SK-N-SH treated with all-trans-retinoic acid at 6 μM for 48 hours (cell line): ENCODE measurements around the gene ADGRA3.

Source experiments
- ATAC-seq: fragments of 200-7000 bp; cut with Tn5 transposase; 3 replicates; pipeline ENCODE4 v1.9.1; 2020; ENCODE audit warnings: mild to moderate bottlenecking, moderate library complexity
- ARNTL ChIP-seq: fragments of 450-650 bp; formaldehyde crosslinking; IDR thresholded peaks from 2 replicates; pipeline ENCODE4 v1.5.0; 2020; ENCODE audit warnings: low read depth, mild to moderate bottlenecking, moderate library complexity, borderline replicate concordance
- BACH2 ChIP-seq: fragments of 250-450 bp; sonication (Bioruptor Pico); IDR thresholded peaks from 2 replicates; pipeline ENCODE4 v1.9.0; 2021; ENCODE audit warnings: mild to moderate bottlenecking, borderline replicate concordance
- CSDC2 ChIP-seq: fragments of 250-450 bp; sonication (Bioruptor Pico); IDR thresholded peaks from 2 replicates; pipeline ENCODE4 v1.5.0; 2020; ENCODE audit warnings: mild to moderate bottlenecking, moderate library complexity
- CSRNP3 ChIP-seq: fragments of 250-450 bp; sonication (Bioruptor Pico); IDR thresholded peaks from 2 replicates; pipeline ENCODE4 v1.5.1; 2021; ENCODE audit warnings: mild to moderate bottlenecking, moderate library complexity
- ISL1 ChIP-seq: fragments of 250-450 bp; sonication (Bioruptor Pico); IDR thresholded peaks from 2 replicates; pipeline ENCODE4 v2.1.2; 2022; ENCODE audit warnings: mild to moderate bottlenecking, moderate library complexity
- OSR1 ChIP-seq: fragments of 250-450 bp; sonication (Bioruptor Pico); IDR thresholded peaks from 2 replicates; pipeline ENCODE4 v1.8.0; 2022; ENCODE audit warnings: moderate library complexity, mild to moderate bottlenecking, inconsistent platforms
- PPARA ChIP-seq: fragments of 250-450 bp; sonication (Bioruptor Pico); IDR thresholded peaks from 2 replicates; pipeline ENCODE4 v1.5.0; 2020; ENCODE audit warnings: mild to moderate bottlenecking, borderline replicate concordance
- RARB ChIP-seq: fragments of 250-450 bp; sonication (Bioruptor Pico); IDR thresholded peaks from 2 replicates; pipeline ENCODE4 v1.8.0; 2021; ENCODE audit warnings: mild to moderate bottlenecking, moderate library complexity
- TCF4 ChIP-seq: fragments of 250-450 bp; sonication (Bioruptor Pico); IDR thresholded peaks from 2 replicates; pipeline ENCODE4 v1.8.0; 2021; ENCODE audit warnings: mild to moderate bottlenecking, moderate library complexity, borderline replicate concordance
- TOX ChIP-seq: fragments of 250-450 bp; sonication (Bioruptor Pico); IDR thresholded peaks from 2 replicates; pipeline ENCODE4 v1.8.0; 2021; ENCODE audit warnings: mild to moderate bottlenecking, moderate library complexity, borderline replicate concordance
- TSHZ2 ChIP-seq: fragments of 250-450 bp; sonication (Bioruptor Pico); IDR thresholded peaks from 2 replicates; pipeline ENCODE4 v1.5.0; 2020; ENCODE audit warnings: mild to moderate bottlenecking, moderate library complexity
- ZFP3 ChIP-seq: fragments of 250-450 bp; sonication (Bioruptor Pico); IDR thresholded peaks from 2 replicates; pipeline ENCODE4 v1.5.0; 2020; ENCODE audit warnings: mild to moderate bottlenecking, moderate library complexity
- ZFP30 ChIP-seq: fragments of 450-650 bp; formaldehyde crosslinking; IDR thresholded peaks from 2 replicates; pipeline ENCODE4 v1.5.0; 2022; ENCODE audit warnings: mild to moderate bottlenecking, moderate library complexity
- ZNF565 ChIP-seq: fragments of 450-650 bp; formaldehyde crosslinking; conservative IDR thresholded peaks from 2 replicates; pipeline ENCODE4 v1.5.0; 2020; ENCODE audit warnings: low read depth, mild to moderate bottlenecking, moderate library complexity
- ZNF70 ChIP-seq: fragments of 450-650 bp; formaldehyde crosslinking; IDR thresholded peaks from 2 replicates; pipeline ENCODE4 v1.5.0; 2020; ENCODE audit warnings: mild to moderate bottlenecking, moderate library complexity
- ZNF8 ChIP-seq: fragments of 450-650 bp; formaldehyde crosslinking; IDR thresholded peaks from 2 replicates; pipeline ENCODE4 v1.5.0; 2020; ENCODE audit warnings: mild to moderate bottlenecking, moderate library complexity
- TF ChIP-seq, protein P1 (sequence below): fragments of 250-450 bp; sonication (Bioruptor Pico); IDR thresholded peaks from 2 replicates; pipeline ENCODE4 v1.8.0; 2021; ENCODE audit warnings: low read depth, mild to moderate bottlenecking, moderate library complexity, borderline replicate concordance
- TF ChIP-seq, protein P2 (sequence below): fragments of 250-450 bp; sonication (Bioruptor Pico); IDR thresholded peaks from 2 replicates; pipeline ENCODE4 v1.8.0; 2020; ENCODE audit warnings: mild to moderate bottlenecking, moderate library complexity, borderline replicate concordance
- TF ChIP-seq, protein P3 (sequence below): fragments of 250-450 bp; sonication (Bioruptor Pico); IDR thresholded peaks from 2 replicates; pipeline ENCODE4 v1.5.1; 2020; ENCODE audit warnings: low read depth, mild to moderate bottlenecking, moderate library complexity

Gene ADGRA3

GRCh38 chr4:22427675-22428074 is 88.2 kb downstream of the ADGRA3 start:
- no peak for ATAC-seq
- TF ChIP-seq PPARA (CRISPR knock-in tag) (no peak), TCF4 (no peak), TSHZ2 (CRISPR knock-in tag) (no peak), ZNF70 (CRISPR knock-in tag) (no peak), BACH2 (no peak), ZNF565 (CRISPR knock-in tag) (no peak), ZNF8 (no peak), OSR1 (CRISPR knock-in tag) (no peak), ZFP30 (CRISPR knock-in tag) (no peak), ISL1 (CRISPR knock-in tag) (no peak), ARNTL (no peak), TOX (no peak), CSDC2 (no peak), CSRNP3 (CRISPR knock-in tag) (no peak)
- TF ChIP-seq, protein P1, sequence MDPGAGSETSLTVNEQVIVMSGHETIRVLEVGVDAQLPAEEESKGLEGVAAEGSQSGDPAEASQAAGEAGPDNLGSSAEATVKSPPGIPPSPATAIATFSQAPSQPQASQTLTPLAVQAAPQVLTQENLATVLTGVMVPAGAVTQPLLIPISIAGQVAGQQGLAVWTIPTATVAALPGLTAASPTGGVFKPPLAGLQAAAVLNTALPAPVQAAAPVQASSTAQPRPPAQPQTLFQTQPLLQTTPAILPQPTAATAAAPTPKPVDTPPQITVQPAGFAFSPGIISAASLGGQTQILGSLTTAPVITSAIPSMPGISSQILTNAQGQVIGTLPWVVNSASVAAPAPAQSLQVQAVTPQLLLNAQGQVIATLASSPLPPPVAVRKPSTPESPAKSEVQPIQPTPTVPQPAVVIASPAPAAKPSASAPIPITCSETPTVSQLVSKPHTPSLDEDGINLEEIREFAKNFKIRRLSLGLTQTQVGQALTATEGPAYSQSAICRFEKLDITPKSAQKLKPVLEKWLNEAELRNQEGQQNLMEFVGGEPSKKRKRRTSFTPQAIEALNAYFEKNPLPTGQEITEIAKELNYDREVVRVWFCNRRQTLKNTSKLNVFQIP (CRISPR knock-in tag): no peak
- TF ChIP-seq, protein P2, sequence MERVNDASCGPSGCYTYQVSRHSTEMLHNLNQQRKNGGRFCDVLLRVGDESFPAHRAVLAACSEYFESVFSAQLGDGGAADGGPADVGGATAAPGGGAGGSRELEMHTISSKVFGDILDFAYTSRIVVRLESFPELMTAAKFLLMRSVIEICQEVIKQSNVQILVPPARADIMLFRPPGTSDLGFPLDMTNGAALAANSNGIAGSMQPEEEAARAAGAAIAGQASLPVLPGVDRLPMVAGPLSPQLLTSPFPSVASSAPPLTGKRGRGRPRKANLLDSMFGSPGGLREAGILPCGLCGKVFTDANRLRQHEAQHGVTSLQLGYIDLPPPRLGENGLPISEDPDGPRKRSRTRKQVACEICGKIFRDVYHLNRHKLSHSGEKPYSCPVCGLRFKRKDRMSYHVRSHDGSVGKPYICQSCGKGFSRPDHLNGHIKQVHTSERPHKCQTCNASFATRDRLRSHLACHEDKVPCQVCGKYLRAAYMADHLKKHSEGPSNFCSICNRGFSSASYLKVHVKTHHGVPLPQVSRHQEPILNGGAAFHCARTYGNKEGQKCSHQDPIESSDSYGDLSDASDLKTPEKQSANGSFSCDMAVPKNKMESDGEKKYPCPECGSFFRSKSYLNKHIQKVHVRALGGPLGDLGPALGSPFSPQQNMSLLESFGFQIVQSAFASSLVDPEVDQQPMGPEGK (CRISPR knock-in tag): no peak
- TF ChIP-seq, protein P3, sequence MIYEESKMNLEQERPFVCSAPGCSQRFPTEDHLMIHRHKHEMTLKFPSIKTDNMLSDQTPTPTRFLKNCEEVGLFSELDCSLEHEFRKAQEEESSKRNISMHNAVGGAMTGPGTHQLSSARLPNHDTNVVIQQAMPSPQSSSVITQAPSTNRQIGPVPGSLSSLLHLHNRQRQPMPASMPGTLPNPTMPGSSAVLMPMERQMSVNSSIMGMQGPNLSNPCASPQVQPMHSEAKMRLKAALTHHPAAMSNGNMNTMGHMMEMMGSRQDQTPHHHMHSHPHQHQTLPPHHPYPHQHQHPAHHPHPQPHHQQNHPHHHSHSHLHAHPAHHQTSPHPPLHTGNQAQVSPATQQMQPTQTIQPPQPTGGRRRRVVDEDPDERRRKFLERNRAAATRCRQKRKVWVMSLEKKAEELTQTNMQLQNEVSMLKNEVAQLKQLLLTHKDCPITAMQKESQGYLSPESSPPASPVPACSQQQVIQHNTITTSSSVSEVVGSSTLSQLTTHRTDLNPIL (CRISPR knock-in tag): no peak
- TF ChIP-seq, all 23 proteins: peak for 0

DNA sequence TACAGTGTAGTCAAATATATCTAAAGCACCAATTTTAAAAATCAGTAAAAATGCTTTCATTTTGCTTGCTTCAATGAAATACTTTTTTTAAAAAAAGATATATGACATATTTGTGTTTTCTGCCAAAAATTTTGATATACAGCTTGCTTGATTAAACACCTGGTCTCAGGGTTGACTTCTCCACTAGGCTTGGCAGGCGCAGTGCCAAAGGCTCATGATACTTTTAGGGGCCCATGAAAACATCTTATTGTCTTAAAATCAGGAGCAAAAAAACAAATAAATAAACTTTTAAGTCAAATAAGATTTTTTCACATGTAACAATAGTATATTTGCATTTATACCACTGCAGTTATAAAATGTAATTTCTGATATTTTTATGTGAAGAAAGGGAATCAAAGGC is 95.6 kb downstream of the ADGRA3 start:
- ATAC-seq: no peak
- TF ChIP-seq TSHZ2 (CRISPR knock-in tag) (no peak), ZFP3 (CRISPR knock-in tag) (no peak), ZNF70 (CRISPR knock-in tag) (no peak), ISL1 (CRISPR knock-in tag) (no peak), ZFP30 (CRISPR knock-in tag) (no peak), TOX (no peak), TCF4 (no peak), ZNF8 (no peak), PPARA (CRISPR knock-in tag) (no peak), CSDC2 (no peak), CSRNP3 (CRISPR knock-in tag) (no peak), OSR1 (CRISPR knock-in tag) (no peak), RARB (CRISPR knock-in tag) (no peak)
- TF ChIP-seq, protein P3 (CRISPR knock-in tag): no peak
